ENCODE results near the gene TP63. TPM values are rescaled to one million over a fixed set of nuclear protein-coding genes. Genes with fewer than 3 reads are reported as not detected.

TP63 gene
- total RNA-seq, 1 experiment from 2014 or later = not detected

- Histone ChIP-seq H4K8ac (replicated peaks; ENCODE audit: insufficient read length, low read depth, low read length) (no peak overlapping the region), H2BK5ac (ENCODE audit: insufficient read length, low read length) (no peak overlapping the region), H2BK20ac (ENCODE audit: low read depth, low read length, poor library complexity, severe bottlenecking) (no peak overlapping the region), H3K27ac (ENCODE audit: insufficient read length, low read depth, low read length) (no peak overlapping the region), H3K18ac (ENCODE audit: insufficient read length, low read depth, low read length) (no peak overlapping the region), H2AK5ac (ENCODE audit: insufficient read length, low read length) (no peak overlapping the region), H3K4ac (ENCODE audit: low read depth, low read length) (no peak overlapping the region), H3K4me2 (ENCODE audit: insufficient read depth, insufficient read length, low read length) (no peak overlapping the region), H3K9ac (ENCODE audit: extremely low read depth, insufficient read length, low read length) (no peak overlapping the region), H3K23ac (ENCODE audit: insufficient read length, low read depth, low read length) (no peak overlapping the region), H3K23me2 (ENCODE audit: insufficient read length, low read depth, low read length, poor library complexity, severe bottlenecking) (no peaks in the 10 kb centered on the region), H3K79me1 (ENCODE audit: insufficient read depth, low read depth, low read length, poor library complexity, severe bottlenecking) (no peaks in the 10 kb centered on the region), H3K79me2 (ENCODE audit: insufficient read depth, low read length) (no peaks in the 10 kb centered on the region), H3K27me3 (ENCODE audit: insufficient read depth, low read length) (no peaks in the 10 kb centered on the region), H2AFZ (ENCODE audit: low read length) (no peak overlapping the region), H4K5ac (ENCODE audit: insufficient read length, low read depth, low read length) (no peak overlapping the region), H3K56ac (ENCODE audit: insufficient read length, low read depth, low read length) (no peak overlapping the region), H3K9me3 (ENCODE audit: control insufficient read depth, low read depth, low read length) (no peaks in the 10 kb centered on the region), H3K4me1 (ENCODE audit: insufficient read depth, low read length) (no peaks in the 10 kb centered on the region), H2BK120ac (ENCODE audit: low read depth, low read length, poor library complexity, severe bottlenecking) (no peak overlapping the region), H3T11ph (ENCODE audit: low read length) (no peak overlapping the region), H2BK12ac (ENCODE audit: insufficient read length, low read depth, low read length) (no peak overlapping the region), H2BK15ac (ENCODE audit: low read depth, low read length) (no peak overlapping the region), H3K14ac (ENCODE audit: insufficient read depth, low read length) (no peak overlapping the region), H4K20me1 (ENCODE audit: control insufficient read depth, insufficient read depth, insufficient read length) (no peaks in the 10 kb centered on the region), H4K91ac (ENCODE audit: insufficient read length, low read depth, low read length) (no peak overlapping the region)
- no CpG with 5 or more reads among the region's 2 CpGs for WGBS (ENCODE audit: extremely low coverage, insufficient read length, low lambda C conversion rate)
- TF ChIP-seq CTCF (conservative IDR thresholded peaks at IDR 0.05) = no peak
- H3K9me3 Mint-ChIP-seq = no peaks in the 10 kb centered on the region
- no peak overlapping the region for H3K4me3 Mint-ChIP-seq
- no peaks in the 10 kb centered on the region for H3K27me3 Mint-ChIP-seq (ENCODE audit: low read depth)
- peaks cover 2% of the 10 kb centered on the region in 2 experiments; a peak in 3 of 4 replicates for H3K4me1 Mint-ChIP-seq
- DNase-seq = no peak
- no peaks in the 10 kb centered on the region for H3K36me3 Mint-ChIP-seq (ENCODE audit: insufficient read depth in 1 of 3, low read depth in 3 of 3)
- H3K27ac Mint-ChIP-seq = no peak overlapping the region
Observed at GRCh38 chr3:189712906-189713483, 81.8 kb downstream of the TP63 start.

All from H9 (cell line).